G401 (cell line): Measurements from ENCODE around the gene CD109. TPM values are rescaled to one million over a fixed set of nuclear protein-coding genes. Genes with fewer than 3 reads are reported as not detected.
"Not testable (repeated sequence)": the region's sequence is repeated elsewhere in the genome, so short reads cannot be mapped to it uniquely, and the experiment has no call there.

ENCODE experiments used
- DNase-seq: peaks from one replicate; pipeline ENCODE4 v3.0.0-alpha.2; 2015; ENCODE audit warnings: low spot score
- in situ Hi-C: cut with HindIII; loops from 2 replicates; pipeline ENCODE4 v1.10.0; 2016; ENCODE audit warnings: low sequenced_read_pairs, mixed read lengths
- total RNA-seq: library from RNA; depleted of rRNA; stranded (reverse); fragments of >200 nt; shearing (Covaris generic); gene quantifications from 2 replicates; pipeline ENCODE4 v1.2.3, GENCODE V29; 2014

CD109 gene
- total RNA-seq, 1 experiment from 2014 or later, result 0.51 TPM

- DNase-seq, result no peak
- in situ Hi-C loops, result no loop called here
These were observed 70.0 kb downstream of the CD109 start for GRCh38 chr6:73766040-73766439.

GRCh38 chr6:73768558-73768957, 72.6 kb downstream of the CD109 start:
- in situ Hi-C loops, result no loop called here
- DNase-seq, result no peak

- in situ Hi-C loops, result no loop called here
- no peak for DNase-seq
These were observed 74.0 kb downstream of the CD109 start for GRCh38 chr6:73769976-73770375.

GRCh38 chr6:73774311-73774774, 78.3 kb downstream of the CD109 start:
- in situ Hi-C loops, result no loop called here
- no peak for DNase-seq

- no peak for DNase-seq
- in situ Hi-C loops, result no loop called here
These were observed 83.9 kb downstream of the CD109 start for GRCh38 chr6:73779943-73780342.

- in situ Hi-C loops, result no loop called here
- no peak for DNase-seq
These were observed 86.9 kb downstream of the CD109 start for GRCh38 chr6:73782911-73783310.

GRCh38 chr6:73784726-73785505, 88.9 kb downstream of the CD109 start:
- in situ Hi-C loops, result no loop called here
- DNase-seq, result no peak

GRCh38 chr6:73790574-73790973, 94.6 kb downstream of the CD109 start:
- in situ Hi-C loops, result no loop called here
- DNase-seq, result no peak

- no peak for DNase-seq
- in situ Hi-C loops, result no loop called here
These were observed 95.3 kb downstream of the CD109 start for GRCh38 chr6:73791336-73791735.

GRCh38 chr6:73792738-73793137, 96.7 kb downstream of the CD109 start:
- in situ Hi-C loops, result no loop called here

GRCh38 chr6:73796881-73797280, 100.9 kb downstream of the CD109 start:
- in situ Hi-C loops, result no loop called here
- no peak for DNase-seq

More at GRCh38 chr6:73792738-73793137, 96.7 kb downstream of the CD109 start:
- DNase-seq, result no peak

GRCh38 chr6:73797861-73798260, 101.9 kb downstream of the CD109 start:
- no peak for DNase-seq

GRCh38 chr6:73798592-73798991, 102.6 kb downstream of the CD109 start:
- DNase-seq, result no peak

More at GRCh38 chr6:73797861-73798260, 101.9 kb downstream of the CD109 start:
- in situ Hi-C loops, result no loop called here

GRCh38 chr6:73800997-73801396, 105.0 kb downstream of the CD109 start:
- in situ Hi-C loops, result no loop called here
- DNase-seq, result no peak

More at GRCh38 chr6:73798592-73798991, 102.6 kb downstream of the CD109 start:
- in situ Hi-C loops, result no loop called here

- no peak for DNase-seq
- in situ Hi-C loops, result no loop called here
These were observed 105.8 kb downstream of the CD109 start for GRCh38 chr6:73801652-73802268.

GRCh38 chr6:73802366-73802765, 106.4 kb downstream of the CD109 start:
- no peak for DNase-seq
- in situ Hi-C loops, result no loop called here

- in situ Hi-C loops, result no loop called here
These were observed 107.7 kb downstream of the CD109 start for GRCh38 chr6:73803562-73804241.

GRCh38 chr6:73805221-73805620, 109.2 kb downstream of the CD109 start:
- in situ Hi-C loops, DNase-seq: not testable (repeated sequence)

More at GRCh38 chr6:73803562-73804241, 107.7 kb downstream of the CD109 start:
- DNase-seq, result peak; percentile 2

- in situ Hi-C loops, DNase-seq: not testable (repeated sequence)
These were observed 110.0 kb downstream of the CD109 start for GRCh38 chr6:73805982-73806381.

- in situ Hi-C loops, result no loop called here
- DNase-seq, result no peak
These were observed 115.7 kb downstream of the CD109 start for GRCh38 chr6:73811706-73812105.
